HG02870 (cell line): Measurements from ENCODE around the gene CFAP251.
"Not testable (repeated sequence)": the region's sequence is repeated elsewhere in the genome, so short reads cannot be mapped to it uniquely, and the experiment has no call there.

Experiments
- ATAC-seq: cut with Tn5 transposase; IDR thresholded peaks from one replicate; pipeline ENCODE4 v1.9.1; 2021; ENCODE audit warnings: mild to moderate bottlenecking, moderate library complexity; ENCODE audit not compliant: unreplicated experiment

CFAP251 gene

GRCh38 chr12:121974026-121974985 is 55.9 kb downstream of the CFAP251 start:
- ATAC-seq, result no peak

GRCh38 chr12:121975021-121975420 is 56.6 kb downstream of the CFAP251 start:
- no peak for ATAC-seq

GRCh38 chr12:121976950-121977349 is 58.6 kb downstream of the CFAP251 start:
- ATAC-seq, result no peak

GRCh38 chr12:121980191-121980891 is 61.9 kb downstream of the CFAP251 start:
- peak; percentile 48 for ATAC-seq

- ATAC-seq, result no peak
These were observed 62.5 kb downstream of the CFAP251 start for GRCh38 chr12:121980892-121981272.

- ATAC-seq, result no peak
These were observed 63.1 kb downstream of the CFAP251 start for GRCh38 chr12:121981456-121981855.

- ATAC-seq, result no peak
These were observed 64.6 kb downstream of the CFAP251 start for GRCh38 chr12:121982950-121983349.

- ATAC-seq, result no peak
These were observed 65.3 kb downstream of the CFAP251 start for GRCh38 chr12:121983536-121984210.

GRCh38 chr12:121986489-121987245 is 68.3 kb downstream of the CFAP251 start:
- no peak for ATAC-seq

- ATAC-seq, result not testable (repeated sequence)
These were observed 70.1 kb downstream of the CFAP251 start for GRCh38 chr12:121988519-121988918.

- no peak for ATAC-seq
These were observed 71.1 kb downstream of the CFAP251 start for GRCh38 chr12:121989276-121990113.

GRCh38 chr12:121990114-121990647 is 71.8 kb downstream of the CFAP251 start:
- ATAC-seq, result no peak

- peak; percentile 79 for ATAC-seq
These were observed 72.6 kb downstream of the CFAP251 start for GRCh38 chr12:121990692-121991603.

- ATAC-seq, result peak; percentile 63
These were observed 73.9 kb downstream of the CFAP251 start for GRCh38 chr12:121992059-121992879.

- ATAC-seq, result no peak
These were observed 77.9 kb downstream of the CFAP251 start for GRCh38 chr12:121996050-121996944.

GRCh38 chr12:121996945-121997612 is 78.7 kb downstream of the CFAP251 start:
- ATAC-seq, result no peak
